Uterus (tissue), 4 donors: ENCODE data around the gene EML6. TPM values are rescaled to one million over a fixed set of nuclear protein-coding genes. Genes with fewer than 3 reads are reported as not detected.

Experiments
- DNase-seq, 2 donors: peaks; one replicate each; pipeline ENCODE4 v3.0.0-alpha.2; 2019 to 2020
- H3K27ac ChIP-seq, 2 donors: fragments of 200-600 bp; sonication (generic); 1 replicate in 1 of 2; 2 replicates in 1 of 2; pipeline ENCODE4 v1.5.1; 2016 to 2018
- H3K27me3 ChIP-seq, 2 donors: fragments of 200-600 bp; sonication (generic); one replicate each; pipeline ENCODE4 v1.5.1; 2018 to 2019; ENCODE audit warnings: control low read depth in 1 of 2
- H3K36me3 ChIP-seq, 2 donors: fragments of 200-600 bp; sonication (generic); one replicate each; pipeline ENCODE4 v1.5.1; 2019; ENCODE audit warnings: control low read depth in 1 of 2
- H3K4me1 ChIP-seq, 2 donors: fragments of 200-600 bp; sonication (generic); one replicate each; pipeline ENCODE4 v1.5.1; 2018 to 2019; ENCODE audit warnings: control low read depth in 1 of 2
- H3K4me3 ChIP-seq, 2 donors: fragments of 200-600 bp; sonication (generic); 1 replicate in 1 of 2; 2 replicates in 1 of 2; pipeline ENCODE4 v1.5.1; 2018 to 2019; ENCODE audit warnings: mild to moderate bottlenecking in 1 of 2
- H3K9me3 ChIP-seq, 2 donors: fragments of 200-600 bp; sonication (generic); one replicate each; pipeline ENCODE4 v1.5.1; 2019; ENCODE audit warnings: control low read depth in 1 of 2
- POLR2A ChIP-seq, 2 donors: fragments of 450-650 bp; IDR thresholded peaks; one replicate each; pipeline ENCODE4 v1.6.1; 2016; ENCODE audit warnings: antibody characterized with exemption in 2 of 2, mild to moderate bottlenecking in 1 of 2, moderate library complexity in 1 of 2
- intact Hi-C: fragments of 100-400 bp; cut with DNase I; formaldehyde crosslinking; loops from one replicate; pipeline ENCODE4 v1.15.1; 2023; ENCODE audit warnings: low total_unique reads
- total RNA-seq, 4 donors: library from RNA; depleted of rRNA in 3 of 4; stranded (reverse); fragments of >200 nt in 3 of 4; gene quantifications; one replicate each; pipeline versions ENCODE4 v1.1.0 to v1.2.4, GENCODE V29; 2014 to 2023
- TF ChIP-seq, protein P1 (sequence below), 4 experiments: fragments of 200-600 bp in 2 of 4; fragments of 450-650 bp in 2 of 4; sonication (generic) in 2 of 4; IDR thresholded peaks; one replicate each; pipeline ENCODE4 v1.5.1; 2016 to 2019; ENCODE audit warnings: antibody characterized with exemption in 4 of 4, mild to moderate bottlenecking in 2 of 4, moderate library complexity in 1 of 4
- donor health status: DM: yes; HTN: yes; CAD: no.

EML6 gene
- total RNA-seq, 4 donors from 2014 or later: 0.26 to 2.4 (median 1.5) TPM

DNA sequence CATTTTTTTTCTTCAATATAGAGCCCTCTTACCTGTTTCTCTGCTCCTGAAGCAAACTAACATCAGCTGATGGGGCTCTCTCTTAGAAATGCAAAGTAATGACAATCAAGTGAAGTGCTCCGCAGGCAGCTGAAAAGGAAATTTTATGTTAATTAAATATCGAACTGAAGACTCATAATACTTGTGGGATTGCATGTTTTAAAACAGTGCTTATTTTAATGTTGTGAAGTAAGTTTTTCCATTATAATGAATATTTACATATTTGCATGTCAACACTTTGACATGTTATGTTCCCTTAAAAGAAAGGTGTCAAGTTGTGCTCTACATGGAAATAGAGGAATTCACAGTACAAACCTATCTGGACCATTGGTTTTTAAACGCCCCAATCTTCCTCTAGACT lies 97.1 kb downstream of the EML6 start:
- H3K9me3 ChIP-seq: no peaks in the 10 kb centered on the region
- no peak for DNase-seq
- H3K27ac ChIP-seq: no peak overlapping the region
- H3K4me1 ChIP-seq: no peaks in the 10 kb centered on the region
- no peaks in the 10 kb centered on the region for H3K27me3 ChIP-seq
- no peak for TF ChIP-seq POLR2A (IDR thresholded peaks at IDR 0.05)
- TF ChIP-seq, protein P1, sequence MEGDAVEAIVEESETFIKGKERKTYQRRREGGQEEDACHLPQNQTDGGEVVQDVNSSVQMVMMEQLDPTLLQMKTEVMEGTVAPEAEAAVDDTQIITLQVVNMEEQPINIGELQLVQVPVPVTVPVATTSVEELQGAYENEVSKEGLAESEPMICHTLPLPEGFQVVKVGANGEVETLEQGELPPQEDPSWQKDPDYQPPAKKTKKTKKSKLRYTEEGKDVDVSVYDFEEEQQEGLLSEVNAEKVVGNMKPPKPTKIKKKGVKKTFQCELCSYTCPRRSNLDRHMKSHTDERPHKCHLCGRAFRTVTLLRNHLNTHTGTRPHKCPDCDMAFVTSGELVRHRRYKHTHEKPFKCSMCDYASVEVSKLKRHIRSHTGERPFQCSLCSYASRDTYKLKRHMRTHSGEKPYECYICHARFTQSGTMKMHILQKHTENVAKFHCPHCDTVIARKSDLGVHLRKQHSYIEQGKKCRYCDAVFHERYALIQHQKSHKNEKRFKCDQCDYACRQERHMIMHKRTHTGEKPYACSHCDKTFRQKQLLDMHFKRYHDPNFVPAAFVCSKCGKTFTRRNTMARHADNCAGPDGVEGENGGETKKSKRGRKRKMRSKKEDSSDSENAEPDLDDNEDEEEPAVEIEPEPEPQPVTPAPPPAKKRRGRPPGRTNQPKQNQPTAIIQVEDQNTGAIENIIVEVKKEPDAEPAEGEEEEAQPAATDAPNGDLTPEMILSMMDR (IDR thresholded peaks at IDR 0.05): no peak
- no peaks in the 10 kb centered on the region for H3K36me3 ChIP-seq
- intact Hi-C loops: no loop called here
- H3K4me3 ChIP-seq: no peak overlapping the region

- TF ChIP-seq, protein P1 (IDR thresholded peaks at IDR 0.05): no peak
- no peak for TF ChIP-seq POLR2A (IDR thresholded peaks at IDR 0.05)
- Histone ChIP-seq H3K4me3 (no peak overlapping the region), H3K36me3 (no peaks in the 10 kb centered on the region), H3K9me3 (no peaks in the 10 kb centered on the region), H3K27ac (no peak overlapping the region), H3K27me3 (no peaks in the 10 kb centered on the region), H3K4me1 (no peaks in the 10 kb centered on the region)
- intact Hi-C loops: no loop called here
- no peak for DNase-seq
Observed at GRCh38 chr2:54824567-54824966, 101.1 kb downstream of the EML6 start.

DNA sequence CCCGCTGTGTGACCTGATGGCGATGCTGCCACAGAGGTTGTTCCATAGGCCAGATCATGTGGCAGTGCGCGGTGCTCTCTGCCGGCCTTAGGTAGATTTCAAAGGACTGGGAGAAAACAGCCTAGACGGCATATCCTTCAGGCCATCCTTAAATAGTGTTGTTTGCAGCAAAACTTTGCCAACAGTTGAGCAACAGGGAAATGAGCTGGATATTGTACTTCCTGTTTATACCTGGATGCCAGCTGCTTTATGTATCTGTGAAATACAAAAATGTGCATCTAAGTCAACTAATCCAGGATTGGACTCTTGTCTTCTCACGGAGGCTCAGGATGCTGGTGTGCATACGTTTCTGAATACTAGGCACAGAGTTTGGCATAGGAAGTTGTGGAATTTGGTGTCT lies 107.1 kb downstream of the EML6 start:
- TF ChIP-seq, protein P1 (IDR thresholded peaks at IDR 0.05): no peak
- TF ChIP-seq POLR2A (IDR thresholded peaks at IDR 0.05): no peak
- no peak for DNase-seq
- H3K36me3 ChIP-seq: no peaks in the 10 kb centered on the region
- intact Hi-C loops: no loop called here
- no peak overlapping the region for H3K27ac ChIP-seq
- H3K4me1 ChIP-seq: no peaks in the 10 kb centered on the region
- no peaks in the 10 kb centered on the region for H3K9me3 ChIP-seq
- no peaks in the 10 kb centered on the region for H3K27me3 ChIP-seq
- H3K4me3 ChIP-seq: no peak overlapping the region

GRCh38 chr2:54831480-54831879 lies 108.0 kb downstream of the EML6 start:
- intact Hi-C loops: no loop called here
- H3K36me3 ChIP-seq: no peaks in the 10 kb centered on the region
- H3K9me3 ChIP-seq: no peaks in the 10 kb centered on the region
- H3K27ac ChIP-seq: no peak overlapping the region
- no peaks in the 10 kb centered on the region for H3K4me1 ChIP-seq
- H3K4me3 ChIP-seq: no peak overlapping the region
- no peak for DNase-seq
- no peak for TF ChIP-seq POLR2A (IDR thresholded peaks at IDR 0.05)
- TF ChIP-seq, protein P1 (IDR thresholded peaks at IDR 0.05): no peak
- no peaks in the 10 kb centered on the region for H3K27me3 ChIP-seq

- no peak overlapping the region for H3K27ac ChIP-seq
- DNase-seq: no peak
- no peak for TF ChIP-seq POLR2A (IDR thresholded peaks at IDR 0.05)
- TF ChIP-seq, protein P1 (IDR thresholded peaks at IDR 0.05): no peak
- H3K9me3 ChIP-seq: no peaks in the 10 kb centered on the region
- intact Hi-C loops: no loop called here
- H3K36me3 ChIP-seq: no peaks in the 10 kb centered on the region
- no peaks in the 10 kb centered on the region for H3K4me1 ChIP-seq
- H3K27me3 ChIP-seq: no peaks in the 10 kb centered on the region
- no peak overlapping the region for H3K4me3 ChIP-seq
Observed at GRCh38 chr2:54834721-54835120, 111.3 kb downstream of the EML6 start.
